ENCODE data around the gene CCDC192.

- TF ChIP-seq, protein P1, sequence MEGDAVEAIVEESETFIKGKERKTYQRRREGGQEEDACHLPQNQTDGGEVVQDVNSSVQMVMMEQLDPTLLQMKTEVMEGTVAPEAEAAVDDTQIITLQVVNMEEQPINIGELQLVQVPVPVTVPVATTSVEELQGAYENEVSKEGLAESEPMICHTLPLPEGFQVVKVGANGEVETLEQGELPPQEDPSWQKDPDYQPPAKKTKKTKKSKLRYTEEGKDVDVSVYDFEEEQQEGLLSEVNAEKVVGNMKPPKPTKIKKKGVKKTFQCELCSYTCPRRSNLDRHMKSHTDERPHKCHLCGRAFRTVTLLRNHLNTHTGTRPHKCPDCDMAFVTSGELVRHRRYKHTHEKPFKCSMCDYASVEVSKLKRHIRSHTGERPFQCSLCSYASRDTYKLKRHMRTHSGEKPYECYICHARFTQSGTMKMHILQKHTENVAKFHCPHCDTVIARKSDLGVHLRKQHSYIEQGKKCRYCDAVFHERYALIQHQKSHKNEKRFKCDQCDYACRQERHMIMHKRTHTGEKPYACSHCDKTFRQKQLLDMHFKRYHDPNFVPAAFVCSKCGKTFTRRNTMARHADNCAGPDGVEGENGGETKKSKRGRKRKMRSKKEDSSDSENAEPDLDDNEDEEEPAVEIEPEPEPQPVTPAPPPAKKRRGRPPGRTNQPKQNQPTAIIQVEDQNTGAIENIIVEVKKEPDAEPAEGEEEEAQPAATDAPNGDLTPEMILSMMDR (IDR thresholded peaks at IDR 0.05; ENCODE audit: low read depth, low read length): no peak
- no peak for TF ChIP-seq EZH2phosphoT487 (IDR thresholded peaks at IDR 0.05; ENCODE audit: low read depth)
Observed at GRCh38 chr5:127979475-127979874, 276.3 kb downstream of the CCDC192 start.
